Measurements from ENCODE around the gene ODF2. TPM values are rescaled to one million over a fixed set of nuclear protein-coding genes. Genes with fewer than 3 reads are reported as not detected.
A peak's percentile ranks its signal among the peaks of the same experiment; 100 is the strongest.

The ODF2 gene
- total RNA-seq, 4 donors from 2014 or later, result 21.9 to 25.5 (median 22.4) TPM

- WGBS, 2 donors, result 86 to 97% methylated on average over 3 of the region's 3 CpGs
- no peak for DNase-seq
- H3K4me3 ChIP-seq (replicated peaks in 1 of 3), result no peak overlapping the region
- H3K27me3 ChIP-seq, result no peaks in the 10 kb centered on the region
- H3K27ac ChIP-seq, result no peak overlapping the region
- intact Hi-C loops (cut with DNase I), result no loop called here
- peaks cover 8 to 10% of the 10 kb centered on the region in 2 donors for H3K36me3 ChIP-seq
- H3K9me3 ChIP-seq, result no peaks in the 10 kb centered on the region
- TF ChIP-seq CTCF (IDR thresholded peaks at IDR 0.05), result no peak
- TF ChIP-seq POLR2A (IDR thresholded peaks at IDR 0.05), result no peak
- H3K4me1 ChIP-seq, result peaks cover 18 to 23% of the 10 kb centered on the region in 2 donors
These were observed 90.7 kb downstream of the ODF2 start for GRCh38 chr9:128546504-128546903.

GRCh38 chr9:128548876-128549275, 93.1 kb downstream of the ODF2 start:
- intact Hi-C loops (cut with DNase I), result no loop called here
- Histone ChIP-seq H3K27ac (peak overlapping the region in 1 of 3 donors; percentile 99), H3K4me1 (peaks cover 25 to 30% of the 10 kb centered on the region in 2 donors), H3K36me3 (no peaks in the 10 kb centered on the region), H3K9me3 (no peaks in the 10 kb centered on the region), H3K27me3 (no peaks in the 10 kb centered on the region), H3K4me3 (replicated peaks in 1 of 3) (no peak overlapping the region)
- TF ChIP-seq CTCF (IDR thresholded peaks at IDR 0.05) (no peak), POLR2A (IDR thresholded peaks at IDR 0.05) (no peak)
- no peak for DNase-seq
- WGBS, 2 donors, result 91 to 93% methylated on average over 7 of the region's 7 CpGs

GRCh38 chr9:128550226-128550625, 94.4 kb downstream of the ODF2 start:
- WGBS, 2 donors, result 43 to 50% methylated on average over 2 of the region's 2 CpGs
- Histone ChIP-seq H3K9me3 (no peaks in the 10 kb centered on the region), H3K36me3 (no peaks in the 10 kb centered on the region), H3K4me3 (replicated peaks in 1 of 3) (no peak overlapping the region), H3K27ac (peak overlapping the region; percentile 82 to 99 (median 90)), H3K4me1 (peaks cover 38 to 44% of the 10 kb centered on the region in 2 donors), H3K27me3 (no peaks in the 10 kb centered on the region)
- intact Hi-C loops (cut with DNase I), result no loop called here
- TF ChIP-seq POLR2A (IDR thresholded peaks at IDR 0.05) (no peak), CTCF (IDR thresholded peaks at IDR 0.05) (no peak)
- DNase-seq, result no peak

Small RNA genes within 50 kb of the gene (small RNA-seq; reads per million reads assigned to genes)
- not detected for gene RNU7-171P

Other genes with a start within 250 kb of the ODF2 start
- 100 to 1,000 TPM in 3 of 4 donors, 10 to 100 TPM in 1; 94.6 to 140 (median 118) TPM for gene GOLGA2, start 180.0 kb upstream of the ODF2 start, total RNA-seq
- 10 to 100 TPM; 18.5 to 50.2 (median 49.2) TPM for gene SWI5, start 179.7 kb upstream of the ODF2 start, total RNA-seq
- gene TRUB2, start 133.6 kb upstream of the ODF2 start, total RNA-seq, result 10 to 100 TPM in 3 of 4 donors, 1 to 10 TPM in 1; 8.3 to 19.2 (median 16.6) TPM
- 100 to 1,000 TPM in 3 of 4 donors, 10 to 100 TPM in 1; 71.8 to 137 (median 108) TPM for gene COQ4, start 133.2 kb upstream of the ODF2 start, total RNA-seq
- gene SLC27A4, start 115.5 kb upstream of the ODF2 start, total RNA-seq, result 10 to 100 TPM; 15.9 to 38.4 (median 30.4) TPM
- 10 to 100 TPM; 24.3 to 39.4 (median 31.2) TPM for gene URM1, start 84.6 kb upstream of the ODF2 start, total RNA-seq
- 10 to 100 TPM; 22.3 to 35.4 (median 27.2) TPM for gene CERCAM, start 35.1 kb upstream of the ODF2 start, total RNA-seq
- gene GLE1, start 48.7 kb downstream of the ODF2 start, total RNA-seq, result 10 to 100 TPM; 24.1 to 30.3 (median 25.5) TPM
- 100 to 1,000 TPM; 189 to 307 (median 278) TPM for gene SPTAN1, start 96.6 kb downstream of the ODF2 start, total RNA-seq
- 100 to 1,000 TPM in 2 of 4 donors, 10 to 100 TPM in 2; 86.1 to 179 (median 132) TPM for gene DYNC2I2, start 200.8 kb downstream of the ODF2 start, total RNA-seq
- 100 to 1,000 TPM; 173 to 217 (median 202) TPM for gene SET, start 233.2 kb downstream of the ODF2 start, total RNA-seq
- 1 to 10 TPM; 4.4 to 7.6 (median 6.4) TPM for gene PKN3, start 246.5 kb downstream of the ODF2 start, total RNA-seq

Measured in thyroid gland (tissue), 4 donors.